ENCODE results near the gene SCYL3. TPM values are rescaled to one million over a fixed set of nuclear protein-coding genes. Genes with fewer than 3 reads are reported as not detected.
"Not testable (repeated sequence)": the region's sequence is repeated elsewhere in the genome, so short reads cannot be mapped to it uniquely, and the experiment has no call there.

Gene SCYL3
- total RNA-seq, 2 donors from 2014 or later = 7.0 to 7.3 TPM

GRCh38 chr1:169924063-169924462, 30.4 kb upstream of the SCYL3 start:
- Histone ChIP-seq H3K4me1 (no peaks in the 10 kb centered on the region), H3K27me3 (no peaks in the 10 kb centered on the region), H3K27ac (no peak overlapping the region), H3K9me3 (no peaks in the 10 kb centered on the region), H3K36me3 (replicated peaks in 1 of 2; ENCODE audit: insufficient read depth in 1 of 2, low read depth in 2 of 2) (no peaks in the 10 kb centered on the region), H3K4me3 (no peak overlapping the region)
- intact Hi-C loops (cut with DNase I) = no loop called here
- DNase-seq (no peak), ATAC-seq (no peak)
- 69 to 82% methylated on average over 2 of the region's 2 CpGs for WGBS, 2 donors
- TF ChIP-seq CTCF (IDR thresholded peaks at IDR 0.05) = no peak
- TF ChIP-seq POLR2A (IDR thresholded peaks at IDR 0.05) = no peak

- Histone ChIP-seq H3K36me3 (replicated peaks in 1 of 2; ENCODE audit: insufficient read depth in 1 of 2, low read depth in 2 of 2) (no peaks in the 10 kb centered on the region), H3K9me3 (no peaks in the 10 kb centered on the region), H3K27me3 (no peaks in the 10 kb centered on the region), H3K27ac (no peak overlapping the region), H3K4me3 (no peak overlapping the region), H3K4me1 (no peaks in the 10 kb centered on the region)
- ATAC-seq (no peak), DNase-seq (no peak)
- TF ChIP-seq POLR2A (IDR thresholded peaks at IDR 0.05) = no peak
- no peak for TF ChIP-seq CTCF (IDR thresholded peaks at IDR 0.05)
- WGBS, 2 donors = 92 to 94% methylated on average over 4 of the region's 4 CpGs
- intact Hi-C loops (cut with DNase I) = no loop called here
These were observed 27.4 kb upstream of the SCYL3 start for GRCh38 chr1:169921080-169921479.

- no peaks in the 10 kb centered on the region for H3K36me3 ChIP-seq (replicated peaks in 1 of 2; ENCODE audit: insufficient read depth in 1 of 2, low read depth in 2 of 2)
- ATAC-seq (no peak), DNase-seq (no peak)
- no peak overlapping the region for H3K4me3 ChIP-seq
- no peak overlapping the region for H3K27ac ChIP-seq
- 85 to 96% methylated on average over 1 of the region's 1 CpG for WGBS, 2 donors
- no peaks in the 10 kb centered on the region for H3K4me1 ChIP-seq
- TF ChIP-seq CTCF (IDR thresholded peaks at IDR 0.05) = no peak
- no peak for TF ChIP-seq POLR2A (IDR thresholded peaks at IDR 0.05)
- H3K9me3 ChIP-seq = no peaks in the 10 kb centered on the region
- intact Hi-C loops (cut with DNase I) = no loop called here
- H3K27me3 ChIP-seq = no peaks in the 10 kb centered on the region
These were observed 25.2 kb upstream of the SCYL3 start for GRCh38 chr1:169918927-169919326.

GRCh38 chr1:169918220-169918619, 24.5 kb upstream of the SCYL3 start:
- H3K27me3 ChIP-seq; intact Hi-C loops (cut with DNase I); H3K36me3 ChIP-seq (replicated peaks in 1 of 2; ENCODE audit: insufficient read depth in 1 of 2, low read depth in 2 of 2); H3K27ac ChIP-seq; H3K9me3 ChIP-seq; H3K4me3 ChIP-seq; H3K4me1 ChIP-seq; DNase-seq; ATAC-seq: not testable (repeated sequence)
- WGBS, 2 donors = 93 to 96% methylated on average over 9 of the region's 9 CpGs

GRCh38 chr1:169915150-169915549, 21.5 kb upstream of the SCYL3 start:
- H3K4me3 ChIP-seq = no peak overlapping the region
- DNase-seq (no peak), ATAC-seq (no peak)
- intact Hi-C loops (cut with DNase I) = no loop called here
- H3K9me3 ChIP-seq = no peaks in the 10 kb centered on the region
- TF ChIP-seq CTCF (IDR thresholded peaks at IDR 0.05) = no peak
- no peak for TF ChIP-seq POLR2A (IDR thresholded peaks at IDR 0.05)
- H3K27ac ChIP-seq = no peak overlapping the region
- H3K36me3 ChIP-seq (replicated peaks in 1 of 2; ENCODE audit: insufficient read depth in 1 of 2, low read depth in 2 of 2) = no peaks in the 10 kb centered on the region
- no peaks in the 10 kb centered on the region for H3K4me1 ChIP-seq
- H3K27me3 ChIP-seq = no peaks in the 10 kb centered on the region
- 34 to 54% methylated on average over 14 to 15 of the region's 15 CpGs for WGBS, 2 donors
